ENCODE results near the gene PSENEN.
"Not testable (repeated sequence)": the region's sequence is repeated elsewhere in the genome, so short reads cannot be mapped to it uniquely, and the experiment has no call there.

Gene PSENEN

GRCh38 chr19:35718345-35719041 lies 27.0 kb upstream of the PSENEN start:
- peak in 6 of 56 donors; percentile 21 to 53 (median 40) for DNase-seq

GRCh38 chr19:35719402-35720162 lies 25.9 kb upstream of the PSENEN start:
- no peak for DNase-seq

- DNase-seq = no peak
Measured at GRCh38 chr19:35720163-35720524, 25.3 kb upstream of the PSENEN start.

- no peak for DNase-seq
Measured at GRCh38 chr19:35720648-35721047, 24.8 kb upstream of the PSENEN start.

GRCh38 chr19:35721374-35721773 lies 24.1 kb upstream of the PSENEN start:
- no peak for DNase-seq

GRCh38 chr19:35722461-35722860 lies 23.0 kb upstream of the PSENEN start:
- no peak for DNase-seq

GRCh38 chr19:35722897-35723296 lies 22.6 kb upstream of the PSENEN start:
- DNase-seq = no peak

GRCh38 chr19:35723671-35724070 lies 21.8 kb upstream of the PSENEN start:
- no peak for DNase-seq

- DNase-seq = not testable (repeated sequence)
Measured at GRCh38 chr19:35724132-35724531, 21.3 kb upstream of the PSENEN start.

- no peak for DNase-seq
Measured at GRCh38 chr19:35724560-35724959, 20.9 kb upstream of the PSENEN start.

- no peak for DNase-seq
Measured at GRCh38 chr19:35725216-35725861, 20.1 kb upstream of the PSENEN start.

- DNase-seq = no peak
Measured at GRCh38 chr19:35727053-35727955, 18.1 kb upstream of the PSENEN start.

GRCh38 chr19:35727956-35728706 lies 17.3 kb upstream of the PSENEN start:
- DNase-seq = peak in 2 of 56 donors; percentile 8 to 13

- no peak for DNase-seq
Measured at GRCh38 chr19:35729021-35729420, 16.4 kb upstream of the PSENEN start.

- DNase-seq = no peak
Measured at GRCh38 chr19:35729763-35730162, 15.7 kb upstream of the PSENEN start.

GRCh38 chr19:35730326-35730725 lies 15.1 kb upstream of the PSENEN start:
- no peak for DNase-seq

- no peak for DNase-seq
Measured at GRCh38 chr19:35731353-35731752, 14.1 kb upstream of the PSENEN start.

- no peak for DNase-seq
Measured at GRCh38 chr19:35731779-35732405, 13.6 kb upstream of the PSENEN start.

GRCh38 chr19:35732540-35733179 lies 12.8 kb upstream of the PSENEN start:
- no peak for DNase-seq

Data from amygdala (tissue), 56 donors.